AG04449 (cell line): ENCODE measurements around the gene SOX13.
"Not testable (repeated sequence)": the region's sequence is repeated elsewhere in the genome, so short reads cannot be mapped to it uniquely, and the experiment has no call there.

Experiments
- CTCF ChIA-PET: fragments of 350-600 bp; formaldehyde crosslinking; extraction: SDS; loops from one replicate; lab custom pipeline; 2021; ENCODE audit warnings: antibody characterized with exemption; lab: Yijun Ruan, JAX
- POLR2A ChIA-PET: fragments of 400-600, 350-600 bp; formaldehyde crosslinking; extraction: SDS; loops from one replicate; lab custom pipeline; 2020; ENCODE audit warnings: antibody characterized with exemption, inconsistent platforms; lab: Yijun Ruan, JAX
- DNase-seq: peaks from one replicate; pipeline ENCODE4 v3.0.0-alpha.2; 2010; ENCODE audit warnings: low read depth, low spot score
- H3K4me3 ChIP-seq: 2 replicates; pipeline ENCODE4 v1.5.1; 2011; ENCODE audit warnings: low read depth, mild to moderate bottlenecking, control low read depth, low read length
- TF ChIP-seq, protein P1 (sequence below): IDR thresholded peaks from one replicate; pipeline ENCODE4 v1.5.1; 2011; ENCODE audit warnings: mild to moderate bottlenecking, moderate library complexity, low read length, control low read depth, inconsistent platforms; ENCODE audit not compliant: insufficient read depth; ENCODE audit errors: missing control alignments

SOX13 gene

GRCh38 chr1:204043680-204044079 is 29.2 kb upstream of the SOX13 start:
- ChIA-PET CTCF (no interaction called here), POLR2A (no interaction called here)
- no peak overlapping the region for H3K4me3 ChIP-seq
- no peak for DNase-seq
- TF ChIP-seq, protein P1, sequence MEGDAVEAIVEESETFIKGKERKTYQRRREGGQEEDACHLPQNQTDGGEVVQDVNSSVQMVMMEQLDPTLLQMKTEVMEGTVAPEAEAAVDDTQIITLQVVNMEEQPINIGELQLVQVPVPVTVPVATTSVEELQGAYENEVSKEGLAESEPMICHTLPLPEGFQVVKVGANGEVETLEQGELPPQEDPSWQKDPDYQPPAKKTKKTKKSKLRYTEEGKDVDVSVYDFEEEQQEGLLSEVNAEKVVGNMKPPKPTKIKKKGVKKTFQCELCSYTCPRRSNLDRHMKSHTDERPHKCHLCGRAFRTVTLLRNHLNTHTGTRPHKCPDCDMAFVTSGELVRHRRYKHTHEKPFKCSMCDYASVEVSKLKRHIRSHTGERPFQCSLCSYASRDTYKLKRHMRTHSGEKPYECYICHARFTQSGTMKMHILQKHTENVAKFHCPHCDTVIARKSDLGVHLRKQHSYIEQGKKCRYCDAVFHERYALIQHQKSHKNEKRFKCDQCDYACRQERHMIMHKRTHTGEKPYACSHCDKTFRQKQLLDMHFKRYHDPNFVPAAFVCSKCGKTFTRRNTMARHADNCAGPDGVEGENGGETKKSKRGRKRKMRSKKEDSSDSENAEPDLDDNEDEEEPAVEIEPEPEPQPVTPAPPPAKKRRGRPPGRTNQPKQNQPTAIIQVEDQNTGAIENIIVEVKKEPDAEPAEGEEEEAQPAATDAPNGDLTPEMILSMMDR: no peak

DNA sequence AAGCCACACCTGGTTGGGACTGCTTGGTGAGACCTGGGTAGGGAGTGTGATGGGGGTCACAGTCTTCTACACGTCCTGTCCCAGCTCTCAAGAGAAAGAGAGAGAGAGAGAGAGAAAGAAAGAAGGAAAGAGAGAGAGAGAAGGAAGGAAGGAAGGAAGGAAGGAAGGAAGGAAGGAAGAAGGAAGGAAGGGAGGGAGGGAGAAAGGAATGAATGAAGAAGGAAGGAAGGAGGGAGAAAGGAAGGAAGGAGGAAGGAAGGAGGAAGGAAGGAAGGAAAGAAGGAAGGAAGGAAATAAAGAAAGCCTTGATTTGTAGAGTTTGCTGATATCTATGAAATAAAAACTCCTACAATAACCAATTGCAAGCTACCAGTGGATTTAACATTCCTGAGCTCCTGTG is 28.5 kb upstream of the SOX13 start:
- no peak for DNase-seq

DNA sequence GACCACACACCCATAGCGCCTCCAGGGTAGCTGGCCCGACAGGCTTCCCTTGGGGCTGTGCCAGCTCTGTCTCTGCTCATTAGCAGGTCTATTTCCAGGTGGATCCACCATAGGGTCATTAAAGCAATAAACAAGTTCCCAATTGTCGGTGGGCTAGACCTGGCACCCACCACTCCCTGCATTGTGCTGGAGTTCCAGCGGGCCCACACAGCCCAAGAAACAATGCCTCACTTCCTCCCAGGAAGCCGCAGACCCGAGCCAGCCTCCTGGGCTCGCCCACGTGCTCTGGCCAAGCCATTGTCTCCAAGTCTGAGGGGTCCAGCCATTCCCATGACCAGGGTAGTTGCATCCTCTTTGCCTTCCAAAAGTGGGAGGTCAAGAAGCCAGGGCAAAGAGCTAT is 27.5 kb upstream of the SOX13 start:
- TF ChIP-seq, protein P1: no peak
- POLR2A ChIA-PET: no interaction called here
- no peak overlapping the region for H3K4me3 ChIP-seq
- no peak for DNase-seq
- CTCF ChIA-PET: interaction anchor here (1.4 kb wide), 1 partner anchor 84 kb away, joined by 4 read pairs; no protein-coding TSS in a partner anchor

More for the DNA sequence above, 28.5 kb upstream of the SOX13 start:
- TF ChIP-seq, protein P1: no peak
- H3K4me3 ChIP-seq: no peak overlapping the region
- ChIA-PET CTCF (interaction anchor here (1.4 kb wide), 1 partner anchor 85 kb away, joined by 4 read pairs; no protein-coding TSS in a partner anchor), POLR2A (no interaction called here)

GRCh38 chr1:204046346-204046745 is 26.6 kb upstream of the SOX13 start:
- DNase-seq: no peak
- CTCF ChIA-PET: no interaction called here
- POLR2A ChIA-PET: no interaction called here
- no peak overlapping the region for H3K4me3 ChIP-seq
- TF ChIP-seq, protein P1: no peak

DNA sequence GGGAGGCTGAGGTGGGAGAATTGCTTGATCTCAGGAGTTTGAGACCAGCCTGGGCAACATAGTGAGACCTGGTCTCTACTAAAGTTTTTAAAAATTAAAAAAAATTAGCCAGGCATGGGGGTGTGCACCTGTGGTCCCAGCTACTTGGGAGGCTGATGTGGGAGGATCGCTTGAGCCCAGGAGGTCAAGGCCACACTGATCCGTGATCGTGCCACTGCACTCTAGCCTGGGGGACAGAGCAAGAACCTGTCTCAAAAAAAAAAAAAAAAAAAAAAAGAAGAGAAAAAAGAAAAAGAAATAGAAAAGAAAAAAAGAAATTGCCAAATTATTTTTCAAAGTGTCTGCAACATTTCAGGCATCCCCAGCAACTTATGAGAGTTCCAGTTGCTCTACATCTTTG is 24.1 kb upstream of the SOX13 start:
- POLR2A ChIA-PET: not testable (repeated sequence)

GRCh38 chr1:204051258-204051657 is 21.7 kb upstream of the SOX13 start:
- POLR2A ChIA-PET: no interaction called here
- H3K4me3 ChIP-seq: no peak overlapping the region
- CTCF ChIA-PET: no interaction called here
- TF ChIP-seq, protein P1: no peak
- no peak for DNase-seq

More for the DNA sequence above, 24.1 kb upstream of the SOX13 start:
- CTCF ChIA-PET, DNase-seq, H3K4me3 ChIP-seq: not testable (repeated sequence)

- ChIA-PET POLR2A (no interaction called here), CTCF (no interaction called here)
- DNase-seq: no peak
- H3K4me3 ChIP-seq: no peak overlapping the region
- TF ChIP-seq, protein P1: no peak
Measured at GRCh38 chr1:204051718-204052117, 21.2 kb upstream of the SOX13 start.
